Stimulated activated CD8-positive, alpha-beta memory T cell treated with anti-CD3 and anti-CD28 coated beads, Interleukin-7, amount 100 ng/mL, for 48 hours (primary cell): ENCODE measurements around the gene CEP250.

ENCODE experiments used
- DNase-seq, 2 donors: peaks; one replicate each; pipeline ENCODE4 v3.0.0-alpha.2; 2020; ENCODE audit warnings: low read depth in 1 of 2; ENCODE audit errors: extremely low read depth in 1 of 2

CEP250 gene

DNA sequence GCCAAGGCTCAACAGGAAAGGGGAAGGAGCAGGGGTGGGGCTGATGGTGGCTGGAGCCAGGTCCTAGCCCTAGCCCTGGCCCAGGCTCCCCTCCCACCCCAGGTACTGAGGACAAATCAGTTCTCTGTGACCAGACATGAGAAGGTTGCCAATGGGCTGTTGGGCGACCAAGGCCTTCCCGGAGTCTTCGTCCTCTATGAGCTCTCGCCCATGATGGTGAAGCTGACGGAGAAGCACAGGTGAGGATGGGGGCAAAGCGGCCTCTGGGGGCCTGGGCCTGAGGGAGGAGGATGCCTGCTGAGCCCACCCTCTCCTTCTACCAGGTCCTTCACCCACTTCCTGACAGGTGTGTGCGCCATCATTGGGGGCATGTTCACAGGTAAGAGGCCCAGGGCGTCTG, 101.5 kb downstream of the CEP250 start:
- DNase-seq: no peak

DNA sequence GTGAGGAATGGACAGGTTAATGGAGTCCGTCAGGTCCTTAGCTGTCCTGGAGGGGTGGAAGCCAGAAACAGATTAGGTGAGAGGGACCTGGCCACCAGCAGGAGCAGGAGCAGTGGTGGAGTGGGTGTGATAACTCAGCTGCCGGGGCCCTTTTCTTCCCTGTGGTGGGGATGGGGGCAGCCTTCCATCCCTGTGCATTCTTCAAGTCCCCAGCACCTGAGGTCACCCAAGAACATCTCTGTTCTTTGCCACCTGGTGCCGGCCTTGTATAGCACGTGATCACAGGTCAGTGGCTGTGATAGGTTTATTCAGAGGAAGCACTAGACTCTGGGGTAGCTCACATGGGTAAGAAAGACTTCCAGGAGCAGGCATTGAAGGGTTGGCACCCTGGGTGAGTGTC, 103.1 kb downstream of the CEP250 start:
- no peak for DNase-seq

DNA sequence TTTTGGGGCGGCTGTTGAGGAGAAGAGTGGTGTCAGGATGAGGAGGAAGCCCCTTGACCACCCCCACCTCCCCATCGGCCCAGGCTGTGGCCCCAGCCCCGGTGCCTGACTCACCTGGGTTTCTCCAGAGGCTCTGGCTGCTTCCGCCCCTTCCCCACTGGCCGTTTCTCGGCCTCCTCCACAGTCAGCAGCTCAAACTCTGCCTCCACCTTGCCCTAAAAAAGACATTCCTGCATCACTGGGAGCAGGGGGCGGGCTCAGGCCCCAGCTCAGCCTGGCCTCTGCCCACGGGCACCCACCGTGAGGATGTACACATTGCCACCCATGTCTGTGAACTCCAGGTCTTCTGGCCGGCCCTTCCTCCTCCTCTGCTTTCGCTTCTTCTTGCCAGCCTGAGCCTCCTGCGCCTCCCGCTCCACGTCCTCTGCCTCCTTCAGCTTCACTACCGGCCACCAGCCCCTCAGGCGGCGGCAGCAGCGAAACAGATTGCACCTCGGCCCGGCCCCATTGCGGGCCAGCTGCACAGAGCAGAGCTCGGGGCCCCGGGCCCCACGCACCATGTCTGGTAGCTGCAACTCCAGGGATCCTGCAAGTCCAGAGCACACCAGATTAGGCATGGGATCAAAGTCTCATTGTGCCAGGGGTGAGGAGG, 103.8 kb downstream of the CEP250 start:
- no peak for DNase-seq

GRCh38 chr20:35560105-35560511, 104.7 kb downstream of the CEP250 start:
- DNase-seq: no peak

DNA sequence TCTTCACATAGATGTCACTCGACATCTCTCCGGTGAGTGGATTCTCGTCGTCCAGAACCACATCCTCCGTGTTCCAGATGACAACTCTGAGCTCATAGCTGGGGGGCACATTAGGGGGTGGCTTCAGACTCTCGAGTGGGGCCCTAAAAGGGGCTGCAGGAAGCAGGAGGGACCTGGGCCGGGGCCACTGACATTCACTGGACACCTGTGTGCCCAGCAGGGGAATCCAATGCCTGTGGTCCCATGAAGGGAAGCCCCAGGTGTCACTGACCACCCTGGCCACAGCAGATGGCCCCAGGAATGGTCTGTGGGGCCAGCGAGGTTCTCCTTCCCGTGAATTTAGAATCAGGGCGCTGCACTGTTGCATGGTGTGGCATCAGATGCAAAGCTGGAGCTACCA, 105.1 kb downstream of the CEP250 start:
- DNase-seq: no peak

DNA sequence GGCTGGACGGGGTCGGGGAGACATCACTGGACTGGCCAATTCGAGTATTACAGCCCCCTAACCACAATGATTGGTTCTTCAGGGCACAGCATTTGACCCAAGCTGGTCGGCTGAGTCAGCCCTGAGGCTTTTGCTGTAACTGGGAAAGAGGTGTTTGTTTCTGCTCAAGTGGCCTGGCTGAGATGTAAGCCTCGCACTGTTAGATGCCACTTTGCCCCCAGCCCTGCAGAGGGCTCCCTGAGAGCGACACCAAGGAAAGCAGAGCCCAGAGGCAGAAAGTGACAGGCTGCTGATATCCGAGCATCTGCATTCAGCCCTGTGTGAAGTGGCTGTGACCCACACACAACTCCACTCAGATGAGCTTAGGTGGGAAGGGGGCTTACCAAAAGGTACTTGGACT, 105.9 kb downstream of the CEP250 start:
- no peak for DNase-seq

- no peak for DNase-seq
These were observed 106.3 kb downstream of the CEP250 start for GRCh38 chr20:35561671-35562070.

- no peak for DNase-seq
These were observed 107.2 kb downstream of the CEP250 start for GRCh38 chr20:35562541-35563110.

- DNase-seq: no peak
These were observed 108.4 kb downstream of the CEP250 start for GRCh38 chr20:35563834-35564233.

DNA sequence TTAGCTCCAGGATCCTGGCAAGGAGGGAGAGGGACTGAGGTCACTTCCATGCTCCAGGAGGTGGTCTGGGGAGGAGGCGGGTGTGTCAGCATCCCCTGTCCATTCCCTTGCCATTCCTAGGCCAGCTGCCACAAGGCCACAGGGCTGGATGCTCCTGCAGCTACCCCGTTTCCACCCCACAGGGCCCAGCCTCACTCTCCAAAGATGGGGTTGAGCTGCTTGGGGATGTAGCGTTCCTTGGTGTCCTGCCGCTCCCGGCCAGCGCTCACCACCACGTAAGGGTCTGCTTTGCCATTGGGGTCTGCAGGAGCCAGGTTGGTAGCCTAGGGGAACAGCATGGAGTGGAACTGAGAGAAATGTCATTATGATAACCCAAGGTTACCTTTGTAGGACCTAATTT, 109.5 kb downstream of the CEP250 start:
- no peak for DNase-seq

DNA sequence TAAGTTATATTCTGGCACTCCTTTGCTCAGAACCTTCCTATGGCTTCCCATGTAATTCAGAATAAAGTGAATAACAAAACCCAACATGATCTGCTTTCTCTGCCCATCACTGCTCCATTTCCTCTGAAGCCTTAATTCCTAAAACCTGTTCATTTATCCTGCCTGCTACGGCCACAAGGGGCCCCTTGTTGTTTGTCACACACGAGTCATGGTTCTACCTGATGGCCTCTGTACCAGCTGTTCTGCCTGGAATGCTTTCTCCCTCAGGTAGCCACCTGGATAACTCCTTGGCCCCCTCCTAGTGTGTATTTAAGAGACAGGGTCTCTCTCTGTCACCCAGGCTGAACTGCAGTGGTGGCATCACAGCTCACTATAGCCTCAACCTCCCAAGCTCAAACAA, 113.2 kb downstream of the CEP250 start:
- DNase-seq: no peak
